H9 (cell line): Measurements from ENCODE around the gene RAMP3. TPM values are rescaled to one million over a fixed set of nuclear protein-coding genes. Genes with fewer than 3 reads are reported as not detected.

Experiments
- DNase-seq: peaks from one replicate; pipeline ENCODE4 v3.0.0-alpha.2; 2017
- H2AFZ ChIP-seq: one replicate; pipeline ENCODE4 v1.6.1; 2013; ENCODE audit warnings: mild to moderate bottlenecking, low read length, control low read depth, moderate library complexity
- H2AK5ac ChIP-seq: 2 replicates; pipeline ENCODE4 v1.6.1; 2013; ENCODE audit warnings: low read length, control low read depth, mixed read lengths; ENCODE audit not compliant: insufficient read length
- H2BK120ac ChIP-seq: one replicate; pipeline ENCODE4 v1.6.1; 2013; ENCODE audit warnings: low read depth, mild to moderate bottlenecking, low read length, control low read depth, inconsistent platforms; ENCODE audit not compliant: poor library complexity, severe bottlenecking
- H2BK12ac ChIP-seq: 2 replicates; pipeline ENCODE4 v1.6.1; 2013; ENCODE audit warnings: low read length, control low read depth, mixed read lengths, low read depth; ENCODE audit not compliant: insufficient read length
- H2BK15ac ChIP-seq: 2 replicates; pipeline ENCODE4 v1.6.1; 2013; ENCODE audit warnings: low read depth, low read length, control low read depth
- H2BK20ac ChIP-seq: one replicate; pipeline ENCODE4 v1.6.1; 2013; ENCODE audit warnings: low read depth, mild to moderate bottlenecking, low read length, control low read depth, inconsistent platforms; ENCODE audit not compliant: poor library complexity, severe bottlenecking
- H2BK5ac ChIP-seq: 2 replicates; pipeline ENCODE4 v1.6.1; 2013; ENCODE audit warnings: low read length, control low read depth, mixed read lengths; ENCODE audit not compliant: insufficient read length
- H3K14ac ChIP-seq: 2 replicates; pipeline ENCODE4 v1.6.1; 2013; ENCODE audit warnings: low read length, control low read depth; ENCODE audit not compliant: insufficient read depth
- H3K18ac ChIP-seq: 2 replicates; pipeline ENCODE4 v1.6.1; 2013; ENCODE audit warnings: low read depth, mild to moderate bottlenecking, mixed read lengths, low read length, control low read depth; ENCODE audit not compliant: insufficient read length
- H3K23ac ChIP-seq: 2 replicates; pipeline ENCODE4 v1.6.1; 2013; ENCODE audit warnings: low read length, control low read depth, mixed read lengths, low read depth; ENCODE audit not compliant: insufficient read length
- H3K23me2 ChIP-seq: 2 replicates; pipeline ENCODE4 v1.6.1; 2013; ENCODE audit warnings: low read depth, mild to moderate bottlenecking, mixed read lengths, low read length, control low read depth; ENCODE audit not compliant: insufficient read length, poor library complexity, severe bottlenecking
- H3K27ac ChIP-seq: 2 replicates; pipeline ENCODE4 v1.5.1; 2013; ENCODE audit warnings: low read length, control low read depth, mixed read lengths, low read depth; ENCODE audit not compliant: insufficient read length
- H3K27me3 ChIP-seq: 2 replicates; pipeline ENCODE4 v1.6.1; 2013; ENCODE audit warnings: low read length, control low read depth, inconsistent platforms; ENCODE audit not compliant: insufficient read depth
- H3K4ac ChIP-seq: 2 replicates; pipeline ENCODE4 v1.6.1; 2013; ENCODE audit warnings: low read depth, mild to moderate bottlenecking, control low read depth, inconsistent platforms, low read length, moderate library complexity
- H3K4me1 ChIP-seq: 2 replicates; pipeline ENCODE4 v1.6.1; 2013; ENCODE audit warnings: low read length, control low read depth, inconsistent platforms; ENCODE audit not compliant: insufficient read depth
- H3K4me2 ChIP-seq: 2 replicates; pipeline ENCODE4 v1.6.1; 2013; ENCODE audit warnings: low read length, control low read depth, mixed read lengths; ENCODE audit not compliant: insufficient read length, insufficient read depth
- H3K56ac ChIP-seq: 2 replicates; pipeline ENCODE4 v1.6.1; 2013; ENCODE audit warnings: low read depth, mild to moderate bottlenecking, mixed read lengths, low read length, control low read depth; ENCODE audit not compliant: insufficient read length
- H3K79me1 ChIP-seq: 2 replicates; pipeline ENCODE4 v1.6.1; 2013; ENCODE audit warnings: low read depth, mild to moderate bottlenecking, moderate library complexity, low read length, control low read depth, inconsistent platforms; ENCODE audit not compliant: insufficient read depth, poor library complexity, severe bottlenecking
- H3K79me2 ChIP-seq: 2 replicates; pipeline ENCODE4 v1.6.1; 2013; ENCODE audit warnings: low read length, control low read depth, inconsistent platforms; ENCODE audit not compliant: insufficient read depth
- H3K9ac ChIP-seq: 2 replicates; pipeline ENCODE4 v1.6.1; 2013; ENCODE audit warnings: low read length, control low read depth, mixed read lengths; ENCODE audit not compliant: insufficient read length; ENCODE audit errors: extremely low read depth
- H3K9me3 ChIP-seq: one replicate; pipeline ENCODE4 v1.6.1; 2013; ENCODE audit warnings: low read depth, low read length, inconsistent platforms; ENCODE audit not compliant: control insufficient read depth
- H3T11ph ChIP-seq: one replicate; pipeline ENCODE4 v1.6.1; 2013; ENCODE audit warnings: mild to moderate bottlenecking, low read length, control low read depth, inconsistent platforms
- H4K20me1 ChIP-seq: one replicate; pipeline ENCODE4 v1.6.1; 2013; ENCODE audit not compliant: control insufficient read depth, insufficient read length, insufficient read depth
- H4K5ac ChIP-seq: 2 replicates; pipeline ENCODE4 v1.6.1; 2013; ENCODE audit warnings: low read depth, mild to moderate bottlenecking, mixed read lengths, low read length, control low read depth; ENCODE audit not compliant: insufficient read length
- H4K8ac ChIP-seq: replicated peaks from 2 replicates; pipeline ENCODE4 v1.6.1; 2013; ENCODE audit warnings: low read length, control low read depth, mixed read lengths, low read depth; ENCODE audit not compliant: insufficient read length
- H4K91ac ChIP-seq: 2 replicates; pipeline ENCODE4 v1.6.1; 2013; ENCODE audit warnings: low read depth, mild to moderate bottlenecking, moderate library complexity, mixed read lengths, low read length, control low read depth; ENCODE audit not compliant: insufficient read length
- H3K27ac Mint-ChIP-seq, 3 experiments: 2 replicates in 2 of 3; 3 replicates in 1 of 3; pipeline ENCODE4 v1.8.0; 2020 to 2021; ENCODE audit warnings: mixed read lengths in 3 of 3, mild to moderate bottlenecking in 1 of 3, moderate library complexity in 1 of 3
- H3K27me3 Mint-ChIP-seq: 2 replicates; pipeline ENCODE4 v1.8.0; 2021; ENCODE audit warnings: low read depth, mild to moderate bottlenecking, moderate library complexity, mixed read lengths
- H3K36me3 Mint-ChIP-seq, 3 experiments: 2 replicates in 2 of 3; 3 replicates in 1 of 3; pipeline ENCODE4 v1.8.0; 2020 to 2021; ENCODE audit warnings: low read depth in 3 of 3, mixed read lengths in 3 of 3; ENCODE audit not compliant: insufficient read depth in 1 of 3
- H3K4me1 Mint-ChIP-seq, 2 experiments: 2 replicates each; pipeline ENCODE4 v1.8.0; 2020; ENCODE audit warnings: mixed read lengths in 2 of 2
- H3K4me3 Mint-ChIP-seq, 2 experiments: 2 replicates in 1 of 2; 3 replicates in 1 of 2; pipeline ENCODE4 v1.8.0; 2020 to 2021; ENCODE audit warnings: mild to moderate bottlenecking in 2 of 2, mixed read lengths in 2 of 2, moderate library complexity in 1 of 2
- H3K9me3 Mint-ChIP-seq, 2 experiments: 2 replicates in 1 of 2; 3 replicates in 1 of 2; pipeline ENCODE4 v1.8.0; 2020; ENCODE audit warnings: mild to moderate bottlenecking in 2 of 2, mixed read lengths in 2 of 2, moderate library complexity in 1 of 2
- CTCF ChIP-seq: fragments of 200-600 bp; sonication (generic); conservative IDR thresholded peaks from 3 replicates; pipeline ENCODE4 v1.8.0; 2021; ENCODE audit warnings: antibody characterized with exemption, mild to moderate bottlenecking
- WGBS: extraction: QIAGEN DNeasy Blood & Tissue Kit; methylation state at CpG from one replicate; pipeline ENCODE4 v1.1.7; 2013; ENCODE audit warnings: missing lambda C conversion rate, low lambda C conversion rate, mixed read lengths; ENCODE audit not compliant: insufficient read length; ENCODE audit errors: extremely low coverage; 5-methylcytosine and 5-hydroxymethylcytosine counted together
- total RNA-seq: library from RNA; stranded (reverse); gene quantifications from 2 replicates; pipeline ENCODE4 v1.2.1, GENCODE V29; 2021

The RAMP3 gene
- total RNA-seq, 1 experiment from 2014 or later: 0.63 TPM

DNA sequence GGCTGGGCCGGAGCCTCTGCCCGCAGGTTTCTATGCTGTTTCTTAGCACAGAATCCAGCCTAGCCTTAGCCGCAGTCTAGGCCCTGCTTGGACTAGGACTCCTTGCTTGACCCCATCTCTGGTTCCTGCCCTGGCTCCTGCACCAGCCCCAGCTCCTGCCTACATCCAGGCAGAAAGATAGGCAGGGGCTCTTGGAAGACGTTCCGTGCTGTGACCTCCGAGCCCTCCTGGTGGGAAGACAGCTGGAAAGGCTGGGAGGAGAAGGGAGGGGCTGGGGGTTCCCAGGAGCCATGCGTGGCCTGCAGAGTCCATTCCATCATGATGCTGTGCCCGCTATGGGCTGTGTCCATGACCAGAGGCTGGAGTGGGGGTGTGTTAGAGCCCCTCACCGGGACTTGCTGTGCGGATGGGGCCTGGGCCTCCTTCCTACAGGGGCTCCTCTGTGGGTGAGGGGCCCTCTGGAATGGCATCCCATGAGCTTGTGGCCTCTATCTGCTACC lies 26.2 kb downstream of the RAMP3 start:
- no peak overlapping the region for H3K23ac ChIP-seq
- Mint-ChIP-seq H3K9me3 (no peaks in the 10 kb centered on the region), H3K4me1 (peaks cover 2 to 3% of the 10 kb centered on the region in 2 experiments; a peak in 2 of 4 replicates), H3K27ac (no peak overlapping the region), H3K27me3 (peaks cover 10% of the 10 kb centered on the region), H3K36me3 (no peaks in the 10 kb centered on the region), H3K4me3 (no peak overlapping the region)
- no peak for TF ChIP-seq CTCF
- H3K18ac ChIP-seq: no peak overlapping the region
- H2BK12ac ChIP-seq: no peak overlapping the region
- H3K27ac ChIP-seq: no peak overlapping the region
- no peak overlapping the region for H4K91ac ChIP-seq
- no peak overlapping the region for H3K4me2 ChIP-seq
- no peak overlapping the region for H2BK20ac ChIP-seq
- no peak overlapping the region; the same call in 1 of the 2 replicates for H3K14ac ChIP-seq
- H4K5ac ChIP-seq: no peak overlapping the region
- H3K79me2 ChIP-seq: no peaks in the 10 kb centered on the region
- no peak overlapping the region for H3K9ac ChIP-seq
- H3K23me2 ChIP-seq: no peaks in the 10 kb centered on the region
- H4K20me1 ChIP-seq: no peaks in the 10 kb centered on the region
- DNase-seq: peak; percentile 15
- no CpG with 5 or more reads among the region's 10 CpGs for WGBS
- no peak overlapping the region for H2BK120ac ChIP-seq
- H2BK5ac ChIP-seq: no peak overlapping the region
- no peak overlapping the region for H3T11ph ChIP-seq
- H2BK15ac ChIP-seq: no peak overlapping the region
- H3K79me1 ChIP-seq: no peaks in the 10 kb centered on the region
- no peaks in the 10 kb centered on the region for H3K27me3 ChIP-seq
- no peak overlapping the region for H4K8ac ChIP-seq
- H3K56ac ChIP-seq: no peak overlapping the region
- no peak overlapping the region for H2AFZ ChIP-seq
- H3K9me3 ChIP-seq: no peaks in the 10 kb centered on the region
- H3K4ac ChIP-seq: no peak overlapping the region
- no peaks in the 10 kb centered on the region for H3K4me1 ChIP-seq
- H2AK5ac ChIP-seq: no peak overlapping the region
